ENCODE results near the gene DENND1B.

GRCh38 chr1:197798492-197798891 lies 23.2 kb upstream of the DENND1B start:
- no peak for TF ChIP-seq ZBTB26 (CRISPR knock-in tag; IDR thresholded peaks at IDR 0.05; ENCODE audit: borderline replicate concordance)
- TF ChIP-seq CEBPB (IDR thresholded peaks at IDR 0.05; ENCODE audit: borderline replicate concordance, low read depth, low read length) = no peak
- TF ChIP-seq FOXM1 (CRISPR knock-in tag; IDR thresholded peaks at IDR 0.05) = no peak
